PC-9 (cell line): Measurements from ENCODE around the gene USP8. TPM values are rescaled to one million over a fixed set of nuclear protein-coding genes. Genes with fewer than 3 reads are reported as not detected.

ENCODE experiments used
- Bru-seq: library from RNA; stranded (reverse); fragments of 400-500 nt; gene quantifications from one replicate; lab custom pipeline; 2021; lab: Mats Ljungman, UMichigan
- BruChase-seq, 2 experiments: library from RNA; stranded (reverse); fragments of 400-500 nt; gene quantifications; one replicate each; lab custom pipeline; 2021; lab: Mats Ljungman, UMichigan
- BruUV-seq: library from RNA; stranded (reverse); fragments of 400-500 nt; replicated peaks from 2 replicates; lab custom pipeline; 2021; lab: Mats Ljungman, UMichigan
- CTCF ChIA-PET: fragments of 300-600 bp; sonication (Branson Sonifier 250); formaldehyde crosslinking; loops from one replicate; lab custom pipeline; 2022; ENCODE audit warnings: antibody characterized with exemption; lab: Charles Lee
- POLR2A ChIA-PET: fragments of 300-600 bp; sonication (Branson Sonifier 250); formaldehyde crosslinking; loops from one replicate; lab custom pipeline; 2022; ENCODE audit warnings: antibody characterized with exemption; ENCODE audit not compliant: unreplicated experiment; lab: Charles Lee
- DNase-seq, 2 experiments: peaks; one replicate each; pipeline versions ENCODE4 v3.0.0 to v3.0.0-alpha.2; 2015 to 2022; ENCODE audit warnings: mixed read lengths in 1 of 2
- H2AFZ ChIP-seq: fragments of 200-600 bp; sonication (generic); 2 replicates; pipeline ENCODE4 v1.8.1; 2017; ENCODE audit warnings: antibody characterized with exemption
- H3F3A ChIP-seq: fragments of 200-600 bp; sonication (generic); 2 replicates; pipeline ENCODE4 v1.8.1; 2017; ENCODE audit warnings: antibody characterized with exemption, mild to moderate bottlenecking, low read depth; ENCODE audit not compliant: insufficient read depth
- H3K27ac ChIP-seq: fragments of 200-600 bp; sonication (generic); 2 replicates; pipeline ENCODE4 v1.6.1; 2016; ENCODE audit warnings: mixed run types
- H3K27me3 ChIP-seq: fragments of 200-600 bp; sonication (generic); 2 replicates; pipeline ENCODE4 v1.6.1; 2016; ENCODE audit warnings: low read depth, mixed run types; ENCODE audit not compliant: insufficient read depth
- H3K36me3 ChIP-seq: fragments of 200-600 bp; sonication (generic); 2 replicates; pipeline ENCODE4 v1.6.1; 2016; ENCODE audit warnings: low read depth, mixed run types
- H3K4me1 ChIP-seq: fragments of 200-600 bp; sonication (generic); replicated peaks from 2 replicates; pipeline ENCODE4 v1.6.1; 2016; ENCODE audit warnings: mixed run types; ENCODE audit not compliant: insufficient read depth
- H3K4me2 ChIP-seq: fragments of 200-600 bp; sonication (generic); 2 replicates; pipeline ENCODE4 v1.6.1; 2017; ENCODE audit warnings: mixed run types
- H3K4me3 ChIP-seq: fragments of 200-600 bp; sonication (generic); 2 replicates; pipeline ENCODE4 v1.6.1; 2016; ENCODE audit warnings: mixed run types
- H3K79me2 ChIP-seq: fragments of 200-600 bp; sonication (generic); 2 replicates; pipeline ENCODE4 v1.6.1; 2017; ENCODE audit warnings: low read depth, mixed run types
- H3K9me2 ChIP-seq: fragments of 200-600 bp; sonication (generic); 2 replicates; pipeline ENCODE4 v1.8.1; 2017; ENCODE audit warnings: mild to moderate bottlenecking; ENCODE audit not compliant: insufficient read depth
- H3K9me3 ChIP-seq: fragments of 200-600 bp; sonication (generic); 2 replicates; pipeline ENCODE4 v1.8.1; 2016; ENCODE audit warnings: low read depth; ENCODE audit not compliant: insufficient read depth
- H4K20me1 ChIP-seq: fragments of 200-600 bp; sonication (generic); 2 replicates; pipeline ENCODE4 v1.8.1; 2017; ENCODE audit not compliant: insufficient read depth
- EZH2 ChIP-seq: fragments of 200-600 bp; sonication (generic); IDR thresholded peaks from 2 replicates; pipeline ENCODE4 v1.8.0; 2017; ENCODE audit warnings: antibody characterized with exemption, low read depth
- intact Hi-C: fragments of 100-400 bp; cut with micrococcal nuclease; formaldehyde crosslinking; loops from one replicate; pipeline ENCODE4 v1.10.0; 2022; ENCODE audit not compliant: unreplicated experiment
- long read RNA-seq: library from polyadenylated mRNA; stranded (forward); transcript quantifications from one replicate; pipeline ENCODE4 v2.0.0, GENCODE V29; 2022
- total RNA-seq: library from RNA; stranded (reverse); gene quantifications from 2 replicates; pipeline ENCODE4 v1.2.3, GENCODE V29; 2021
- TF ChIP-seq, protein P1 (sequence below): fragments of 200-600 bp; sonication (generic); conservative IDR thresholded peaks from 2 replicates; pipeline ENCODE4 v1.6.1; 2017; ENCODE audit warnings: mixed run types, antibody characterized with exemption, mild to moderate bottlenecking, moderate library complexity

The USP8 gene
- total RNA-seq (64.6 and 70.7 TPM in 2 replicates), Bru-seq, nascent RNA (percentile 87 among the genes with signal in this experiment), BruChase-seq, experiment 1, labeled RNA remaining after a 2-hour chase (percentile 85 among the genes with signal in this experiment), BruChase-seq, experiment 2, labeled RNA remaining after a 6-hour chase (percentile 78 among the genes with signal in this experiment)
- long read RNA-seq, full-length matches to known transcripts: 9 of 64 reads
- long read RNA-seq, partial matches to known transcripts: 13 of 64 reads
- long read RNA-seq, other reads (novel, unspliced or antisense): 42 of 64 reads

DNA sequence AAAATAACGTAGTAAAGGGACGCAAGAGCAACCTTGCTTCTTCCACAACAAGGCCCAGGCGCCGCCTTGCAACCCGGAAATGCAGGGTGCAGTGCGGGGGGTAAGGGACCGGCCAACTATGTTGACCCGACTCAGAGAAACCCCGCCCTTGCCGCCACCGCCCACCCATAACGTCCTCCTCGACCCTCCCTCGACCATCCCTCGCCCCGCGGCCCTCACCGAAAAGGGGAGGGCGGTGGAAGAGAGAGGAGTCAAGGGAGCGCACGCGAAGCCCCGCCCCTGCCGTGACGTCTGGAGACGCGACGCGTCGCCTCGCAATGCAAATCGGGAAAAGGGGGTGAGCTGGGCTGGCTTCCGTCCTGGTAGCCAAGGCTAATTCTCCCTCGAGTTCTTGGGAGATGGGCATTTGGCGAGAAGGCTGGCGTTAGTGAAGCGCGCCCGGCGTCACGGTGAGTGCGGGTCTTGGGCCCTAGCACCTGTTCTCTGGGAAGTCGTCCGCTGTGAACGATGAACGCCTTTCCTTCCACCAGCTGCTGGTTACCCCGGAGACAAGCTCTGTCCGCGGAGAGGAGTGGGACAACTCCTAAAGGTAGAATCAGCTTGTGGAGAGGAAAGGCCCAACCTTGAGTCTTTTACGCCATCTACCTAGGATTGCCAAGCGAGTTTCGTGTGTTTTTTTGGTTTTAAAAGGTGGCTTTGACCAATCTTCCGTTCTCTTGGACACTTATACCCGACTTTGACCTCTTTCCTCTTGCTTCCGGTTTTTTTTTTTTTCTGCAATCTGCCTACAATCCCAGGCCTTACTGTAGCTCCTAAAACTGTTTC lies at the start of gene USP8:
TSS of gene USP8 (plus strand) at position 340 of the 825 bp plus-strand sequence. CDS start 14,669 bp downstream, outside the sequence.
- H3K4me3 ChIP-seq: peak within 1 kb of the TSS; percentile 85
- no peaks in the 10 kb centered on the region for H3K9me2 ChIP-seq
- no peaks in the 10 kb centered on the region for H3K27me3 ChIP-seq
- H4K20me1 ChIP-seq: 0 out of 2 replicates have a peak, but pooled peaks cover 10% of the 10 kb centered on the region
- POLR2A ChIA-PET: interaction anchor here (0.6 to 1.2 kb wide), 8 partner anchors 33 to 1328 kb away, joined by 4 to 34 read pairs (median 6); partner anchors contain the start of gene GABPB1
- no peaks in the 10 kb centered on the region for H3K36me3 ChIP-seq
- CTCF ChIA-PET: interaction anchor here (0.6 to 1.5 kb wide), 2 partner anchors 33 to 72 kb away, joined by 4 to 11 read pairs; no protein-coding TSS in a partner anchor
- peak within 1 kb of the TSS; percentile 88 for H2AFZ ChIP-seq
- BruUV-seq: TSS peak; percentile 73
- peak within 1 kb of the TSS; percentile 94 for H3K4me2 ChIP-seq
- no peak for TF ChIP-seq EZH2
- TF ChIP-seq, protein P1, sequence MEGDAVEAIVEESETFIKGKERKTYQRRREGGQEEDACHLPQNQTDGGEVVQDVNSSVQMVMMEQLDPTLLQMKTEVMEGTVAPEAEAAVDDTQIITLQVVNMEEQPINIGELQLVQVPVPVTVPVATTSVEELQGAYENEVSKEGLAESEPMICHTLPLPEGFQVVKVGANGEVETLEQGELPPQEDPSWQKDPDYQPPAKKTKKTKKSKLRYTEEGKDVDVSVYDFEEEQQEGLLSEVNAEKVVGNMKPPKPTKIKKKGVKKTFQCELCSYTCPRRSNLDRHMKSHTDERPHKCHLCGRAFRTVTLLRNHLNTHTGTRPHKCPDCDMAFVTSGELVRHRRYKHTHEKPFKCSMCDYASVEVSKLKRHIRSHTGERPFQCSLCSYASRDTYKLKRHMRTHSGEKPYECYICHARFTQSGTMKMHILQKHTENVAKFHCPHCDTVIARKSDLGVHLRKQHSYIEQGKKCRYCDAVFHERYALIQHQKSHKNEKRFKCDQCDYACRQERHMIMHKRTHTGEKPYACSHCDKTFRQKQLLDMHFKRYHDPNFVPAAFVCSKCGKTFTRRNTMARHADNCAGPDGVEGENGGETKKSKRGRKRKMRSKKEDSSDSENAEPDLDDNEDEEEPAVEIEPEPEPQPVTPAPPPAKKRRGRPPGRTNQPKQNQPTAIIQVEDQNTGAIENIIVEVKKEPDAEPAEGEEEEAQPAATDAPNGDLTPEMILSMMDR: no peak
- DNase-seq: peak; percentile 87 to 98
- peak within 1 kb of the TSS; percentile 88 for H3K27ac ChIP-seq
- no peaks in the 10 kb centered on the region for H3K9me3 ChIP-seq
- H3F3A ChIP-seq: peaks cover 5% of the 10 kb centered on the region; the same call in 1 of the 2 replicates
- intact Hi-C loops: loop anchor here (1.0 kb wide), 2 partner anchors 33 to 70 kb away; no protein-coding TSS in a partner anchor
- peaks cover 48% of the 10 kb centered on the region for H3K79me2 ChIP-seq
- H3K4me1 ChIP-seq: 0 out of 2 replicates have a peak, but pooled peaks cover 15% of the 10 kb centered on the region

DNA sequence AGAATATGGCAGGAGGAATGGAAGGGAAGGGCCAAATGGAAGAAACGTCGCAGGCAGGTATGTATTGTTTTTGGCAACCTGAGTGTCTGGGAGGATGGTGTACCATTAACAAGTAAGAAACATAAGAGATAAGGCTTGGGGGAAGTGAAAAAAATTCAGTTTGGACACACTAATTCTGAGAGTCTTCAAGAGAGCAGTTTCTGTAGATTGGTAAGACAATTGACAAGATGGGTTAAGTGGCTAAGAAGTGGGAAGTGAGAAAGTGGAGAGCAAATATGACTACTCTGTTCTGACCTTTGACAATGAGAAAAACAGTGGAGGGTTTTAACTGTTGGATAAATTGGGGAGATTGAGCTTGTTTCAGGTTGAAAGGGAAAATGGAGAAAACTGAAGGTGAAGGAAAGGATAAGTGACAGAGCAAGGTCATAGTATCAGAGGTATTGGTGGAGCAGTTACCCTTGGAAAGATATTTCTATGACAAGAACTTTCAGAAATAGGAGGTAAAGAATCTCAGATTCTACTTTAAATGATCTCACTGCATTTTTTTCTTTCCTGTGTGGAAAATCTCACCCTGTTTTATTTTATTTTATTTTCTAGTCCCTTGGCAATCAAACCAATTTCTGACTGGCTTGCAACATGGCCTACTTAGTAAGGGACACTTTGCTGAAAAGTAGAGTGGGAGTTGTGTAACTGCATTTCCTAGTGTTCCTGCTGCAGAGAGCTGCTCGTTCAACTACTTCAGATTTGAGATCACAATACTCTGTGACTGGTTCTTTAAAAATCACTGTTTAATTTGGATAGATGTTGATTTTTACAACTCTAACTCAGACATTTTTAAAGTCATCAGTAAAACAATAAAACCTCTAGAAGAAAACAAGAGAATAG lies 46.1 kb upstream of the USP8 start:
- no peak overlapping the region for H2AFZ ChIP-seq
- H3K4me2 ChIP-seq: no peak overlapping the region
- H3K4me3 ChIP-seq: no peak overlapping the region
- no peak for DNase-seq
- no peaks in the 10 kb centered on the region for H3K9me2 ChIP-seq
- no peaks in the 10 kb centered on the region for H3K36me3 ChIP-seq
- POLR2A ChIA-PET: no interaction called here
- BruUV-seq: no TSS peak
- no peaks in the 10 kb centered on the region for H3K79me2 ChIP-seq
- H3K27me3 ChIP-seq: no peaks in the 10 kb centered on the region
- CTCF ChIA-PET: no interaction called here
- TF ChIP-seq, protein P1: no peak
- no peak for TF ChIP-seq EZH2
- no peaks in the 10 kb centered on the region for H3F3A ChIP-seq
- H4K20me1 ChIP-seq: no peaks in the 10 kb centered on the region
- H3K9me3 ChIP-seq: no peaks in the 10 kb centered on the region; the same call in 1 of the 2 replicates
- intact Hi-C loops: no loop called here
- no peak overlapping the region for H3K27ac ChIP-seq
- H3K4me1 ChIP-seq: no peaks in the 10 kb centered on the region
